Endothelial cell of umbilical vein (primary cell): Measurements from ENCODE around the gene SLC25A48. TPM values are rescaled to one million over a fixed set of nuclear protein-coding genes. Genes with fewer than 3 reads are reported as not detected.

ENCODE experiments used
- BruUV-seq: library from RNA; stranded (reverse); fragments of 400-500 nt; replicated peaks from 2 replicates; lab custom pipeline; 2021; lab: Mats Ljungman, UMichigan
- CTCF ChIA-PET: fragments of 300-600, 350-600 bp; sonication (Branson Sonifier 250); formaldehyde crosslinking; loops from one replicate; lab custom pipeline; 2021; ENCODE audit warnings: antibody characterized with exemption, inconsistent platforms; lab: Charles Lee
- POLR2A ChIA-PET: fragments of 300-600, 350-600 bp; sonication (Branson Sonifier 250); formaldehyde crosslinking; loops from one replicate; lab custom pipeline; 2021; ENCODE audit warnings: antibody characterized with exemption, inconsistent platforms; lab: Charles Lee
- DNase-seq: peaks from one replicate; pipeline ENCODE4 v3.0.0-alpha.2; 2011; ENCODE audit warnings: low read depth, low spot score
- FAIRE-seq: peaks from 2 replicates; lab custom pipeline; 2011; peaks lifted over from hg19 to GRCh38; lab: Jason Lieb, UNC
- H2AFZ ChIP-seq: 2 replicates; pipeline ENCODE4 v1.6.0; 2012; ENCODE audit warnings: low read depth, low read length, control low read depth, inconsistent platforms
- H3K27ac ChIP-seq: 2 replicates; pipeline ENCODE4 v1.5.1; 2011; ENCODE audit warnings: low read depth, mild to moderate bottlenecking, control low read depth, low read length, moderate library complexity; ENCODE audit not compliant: insufficient read depth
- H3K27me3 ChIP-seq, 2 experiments: 2 replicates each; pipeline versions ENCODE4 v1.6.0 to v1.6.1; 2011; ENCODE audit warnings: low read length in 2 of 2, mixed read lengths in 1 of 2; ENCODE audit not compliant: control insufficient read depth in 2 of 2, insufficient read depth in 2 of 2
- H3K36me3 ChIP-seq, 2 experiments: 2 replicates in 1 of 2; 3 replicates in 1 of 2; pipeline ENCODE4 v1.5.1; 2011; ENCODE audit warnings: low read length in 2 of 2, mild to moderate bottlenecking in 1 of 2, moderate library complexity in 1 of 2; ENCODE audit not compliant: control insufficient read depth in 2 of 2, insufficient read depth in 2 of 2; ENCODE audit errors: extremely low read depth in 1 of 2
- H3K4me1 ChIP-seq: 3 replicates; pipeline ENCODE4 v1.5.1; 2011; ENCODE audit warnings: mild to moderate bottlenecking, low read length; ENCODE audit not compliant: control insufficient read depth, insufficient read depth; ENCODE audit errors: extremely low read depth
- H3K4me2 ChIP-seq: 2 replicates; pipeline ENCODE4 v1.6.1; 2011; ENCODE audit warnings: low read length, control low read depth, mixed read lengths; ENCODE audit not compliant: insufficient read depth
- H3K4me3 ChIP-seq, 3 experiments: fragments of 200-600 bp in 1 of 3; sonication (generic), shearing (Covaris generic) in 1 of 3; replicated peaks in 1 of 3; 2 replicates each; pipeline ENCODE4 v1.5.1; 2011 to 2016; ENCODE audit warnings: control low read depth in 3 of 3, low read length in 3 of 3, mild to moderate bottlenecking in 2 of 3, inconsistent platforms in 1 of 3, low read depth in 1 of 3, moderate library complexity in 1 of 3; ENCODE audit not compliant: insufficient read depth in 1 of 3
- H3K79me2 ChIP-seq: 2 replicates; pipeline ENCODE4 v1.6.0; 2012; ENCODE audit warnings: low read length, inconsistent platforms; ENCODE audit not compliant: control insufficient read depth, insufficient read depth
- H3K9ac ChIP-seq: replicated peaks from 2 replicates; pipeline ENCODE3; 2011; ENCODE audit warnings: low read length, control low read depth; ENCODE audit not compliant: insufficient read depth; ENCODE audit errors: extremely low read depth
- H3K9me1 ChIP-seq: replicated peaks from 3 replicates; pipeline ENCODE4 v1.6.0; 2011; ENCODE audit warnings: mild to moderate bottlenecking, low read length; ENCODE audit not compliant: control insufficient read depth, insufficient read depth; ENCODE audit errors: extremely low read depth
- H3K9me3 ChIP-seq: replicated peaks from 2 replicates; pipeline ENCODE4 v1.5.1; 2012; ENCODE audit warnings: low read length, inconsistent platforms; ENCODE audit not compliant: control insufficient read depth, insufficient read depth
- H4K20me1 ChIP-seq: replicated peaks from 2 replicates; pipeline ENCODE3; 2011; ENCODE audit warnings: mild to moderate bottlenecking, low read length; ENCODE audit not compliant: control insufficient read depth, insufficient read depth; ENCODE audit errors: extremely low read depth
- EZH2 ChIP-seq: IDR thresholded peaks from 2 replicates; pipeline ENCODE4 v1.6.1; 2012; ENCODE audit warnings: borderline replicate concordance, low read depth, mild to moderate bottlenecking, moderate library complexity, low read length, inconsistent platforms; ENCODE audit not compliant: severe bottlenecking
- FOS ChIP-seq: IDR thresholded peaks from 2 replicates; pipeline ENCODE4 v1.6.1; 2011; ENCODE audit warnings: mild to moderate bottlenecking, low read length, moderate library complexity, borderline replicate concordance; ENCODE audit not compliant: insufficient read depth
- GATA2 ChIP-seq: IDR thresholded peaks from 2 replicates; pipeline ENCODE4 v1.7.0; 2011; ENCODE audit warnings: low read depth, mild to moderate bottlenecking, moderate library complexity, mixed read lengths, low read length; ENCODE audit not compliant: insufficient read length, insufficient read depth
- JUN ChIP-seq: IDR thresholded peaks from 2 replicates; pipeline ENCODE4 v1.6.1; 2011; ENCODE audit warnings: borderline replicate concordance, low read depth; ENCODE audit not compliant: insufficient read length, insufficient read depth
- MYC ChIP-seq: IDR thresholded peaks from one replicate; pipeline ENCODE4 v1.6.1; 2011; ENCODE audit warnings: mild to moderate bottlenecking, low read depth, low read length
- POLR2A ChIP-seq: IDR thresholded peaks from 2 replicates; pipeline ENCODE4 v1.6.1; 2012; ENCODE audit warnings: low read depth, mild to moderate bottlenecking, control low read depth, low read length
- POLR2AphosphoS5 ChIP-seq: IDR thresholded peaks from 2 replicates; pipeline ENCODE4 v1.6.1; 2012; ENCODE audit warnings: low read depth, mild to moderate bottlenecking, control low read depth, low read length, moderate library complexity; ENCODE audit not compliant: insufficient read depth
- dilution Hi-C: fragments of 300-500 bp; cut with MboI; formaldehyde crosslinking; loops from one replicate; pipeline ENCODE4 v1.15.0; 2019; ENCODE audit warnings: low sequenced_read_pairs; ENCODE audit not compliant: extremely low pct_ligation_motif_present
- intact Hi-C: fragments of 100-400 bp; cut with micrococcal nuclease; formaldehyde crosslinking; loops from one replicate; pipeline ENCODE4 v1.10.0; 2022
- polyA plus RNA-seq, 4 experiments: library from polyadenylated mRNA; depleted of rRNA in 3 of 4; stranded (reverse) in 3 of 4; unstranded in 1 of 4; fragments of >200 nt; gene quantifications; 2 replicates each; pipeline versions ENCODE4 v1.2.1 to v1.2.3, GENCODE V29; 2011 to 2012; ENCODE audit warnings: missing spikeins in 1 of 4
- total RNA-seq: library from RNA; stranded (reverse); gene quantifications from 2 replicates; pipeline ENCODE4 v1.2.3, GENCODE V29; 2021
- TF ChIP-seq, protein P1 (sequence below): IDR thresholded peaks from 2 replicates; pipeline ENCODE4 v1.6.1; 2011; ENCODE audit not compliant: insufficient read depth, insufficient read length
- TF ChIP-seq, protein P2 (sequence below), 2 donors: IDR thresholded peaks; 1 replicate in 1 of 2; 2 replicates in 1 of 2; pipeline ENCODE4 v1.5.1; 2011; ENCODE audit warnings: low read length in 2 of 2, mild to moderate bottlenecking in 2 of 2, moderate library complexity in 2 of 2, control low read depth in 1 of 2, inconsistent platforms in 1 of 2, low read depth in 1 of 2; ENCODE audit not compliant: insufficient read depth in 1 of 2; ENCODE audit errors: extremely low read depth in 1 of 2

Gene SLC25A48
- total and polyA plus RNA-seq, 2 donors (not counting 3 experiments of a cell fraction or from before 2014, with no cell fraction given), result not detected

DNA sequence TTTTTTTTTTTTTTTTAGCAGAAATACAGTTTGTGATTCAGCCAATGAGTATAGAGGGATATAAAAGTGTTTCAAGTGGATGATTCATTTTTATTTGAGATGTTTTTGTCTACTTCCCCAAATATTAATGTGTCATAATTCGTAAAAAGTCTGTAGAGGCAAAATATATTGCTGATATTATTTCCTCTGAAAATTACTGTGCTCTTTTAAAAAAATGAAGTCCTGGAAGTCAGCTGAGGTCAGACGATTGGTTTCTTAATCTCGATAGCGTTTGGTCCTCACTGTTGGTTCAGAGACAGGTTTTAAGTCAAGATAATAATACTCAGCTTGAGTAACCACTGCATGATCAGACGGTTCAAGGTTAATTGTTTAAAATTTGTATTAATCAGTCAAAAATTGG is 41.7 kb downstream of the SLC25A48 start:
- Histone ChIP-seq H3K36me3 (no peaks in the 10 kb centered on the region), H4K20me1 (no peaks in the 10 kb centered on the region), H3K9me3 (no peaks in the 10 kb centered on the region), H3K9ac (no peak overlapping the region), H3K27me3 (no peaks in the 10 kb centered on the region), H3K9me1 (no peaks in the 10 kb centered on the region), H3K4me3 (no peak overlapping the region), H3K4me1 (no peaks in the 10 kb centered on the region), H2AFZ (no peak overlapping the region), H3K27ac (no peak overlapping the region), H3K4me2 (no peak overlapping the region), H3K79me2 (no peaks in the 10 kb centered on the region)
- dilution Hi-C loops (no loop called here), intact Hi-C loops (no loop called here)
- POLR2A ChIA-PET, result no interaction called here
- DNase-seq (no peak), FAIRE-seq (no peak)
- CTCF ChIA-PET, result interaction anchor here (1.9 kb wide), 1 partner anchor 69 kb away, joined by 6 read pairs; no protein-coding TSS in a partner anchor
- no peak for TF ChIP-seq POLR2AphosphoS5
- no peak for TF ChIP-seq GATA2
- no peak for TF ChIP-seq POLR2A
- TF ChIP-seq, protein P1, sequence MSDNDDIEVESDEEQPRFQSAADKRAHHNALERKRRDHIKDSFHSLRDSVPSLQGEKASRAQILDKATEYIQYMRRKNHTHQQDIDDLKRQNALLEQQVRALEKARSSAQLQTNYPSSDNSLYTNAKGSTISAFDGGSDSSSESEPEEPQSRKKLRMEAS, result no peak
- no peak for TF ChIP-seq FOS
- TF ChIP-seq, protein P2, sequence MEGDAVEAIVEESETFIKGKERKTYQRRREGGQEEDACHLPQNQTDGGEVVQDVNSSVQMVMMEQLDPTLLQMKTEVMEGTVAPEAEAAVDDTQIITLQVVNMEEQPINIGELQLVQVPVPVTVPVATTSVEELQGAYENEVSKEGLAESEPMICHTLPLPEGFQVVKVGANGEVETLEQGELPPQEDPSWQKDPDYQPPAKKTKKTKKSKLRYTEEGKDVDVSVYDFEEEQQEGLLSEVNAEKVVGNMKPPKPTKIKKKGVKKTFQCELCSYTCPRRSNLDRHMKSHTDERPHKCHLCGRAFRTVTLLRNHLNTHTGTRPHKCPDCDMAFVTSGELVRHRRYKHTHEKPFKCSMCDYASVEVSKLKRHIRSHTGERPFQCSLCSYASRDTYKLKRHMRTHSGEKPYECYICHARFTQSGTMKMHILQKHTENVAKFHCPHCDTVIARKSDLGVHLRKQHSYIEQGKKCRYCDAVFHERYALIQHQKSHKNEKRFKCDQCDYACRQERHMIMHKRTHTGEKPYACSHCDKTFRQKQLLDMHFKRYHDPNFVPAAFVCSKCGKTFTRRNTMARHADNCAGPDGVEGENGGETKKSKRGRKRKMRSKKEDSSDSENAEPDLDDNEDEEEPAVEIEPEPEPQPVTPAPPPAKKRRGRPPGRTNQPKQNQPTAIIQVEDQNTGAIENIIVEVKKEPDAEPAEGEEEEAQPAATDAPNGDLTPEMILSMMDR (IDR thresholded peaks at IDR 0.05; ENCODE audit: extremely low read depth in 1 of 2, insufficient read depth in 1 of 2, low read depth in 1 of 2, low read length in 2 of 2), result no peak
- no peak for TF ChIP-seq MYC
- TF ChIP-seq EZH2, result no peak
- no peak for TF ChIP-seq JUN
- BruUV-seq, result no TSS peak
